ENCODE measurements around the gene MTMR1.

MTMR1 gene

GRCh38 chrX:150692831-150693724 is at the start of gene MTMR1:
Gene MTMR1, plus strand, starts transcription at chrX:150693396. Its CDS starts 135 bp downstream, at chrX:150693531.
- DNase-seq, result peak; percentile 49

GRCh38 chrX:150643958-150644357 is 49.2 kb upstream of the MTMR1 start:
- DNase-seq, result no peak

GRCh38 chrX:150644422-150644821 is 48.8 kb upstream of the MTMR1 start:
- peak; percentile 70 for DNase-seq

- no peak for DNase-seq
Measured at GRCh38 chrX:150647331-150647730, 45.9 kb upstream of the MTMR1 start.

GRCh38 chrX:150648296-150648940 is 44.8 kb upstream of the MTMR1 start:
- no peak for DNase-seq

GRCh38 chrX:150649096-150649870 is 43.9 kb upstream of the MTMR1 start:
- no peak for DNase-seq

- DNase-seq, result no peak
Measured at GRCh38 chrX:150651906-150652305, 41.3 kb upstream of the MTMR1 start.

- DNase-seq, result no peak
Measured at GRCh38 chrX:150655788-150656187, 37.4 kb upstream of the MTMR1 start.

GRCh38 chrX:150663073-150663472 is 30.1 kb upstream of the MTMR1 start:
- no peak for DNase-seq

- DNase-seq, result peak; percentile 18
Measured at GRCh38 chrX:150664290-150664689, 28.9 kb upstream of the MTMR1 start.

GRCh38 chrX:150676221-150676620 is 17.0 kb upstream of the MTMR1 start:
- no peak for DNase-seq

GRCh38 chrX:150680974-150681373 is 12.2 kb upstream of the MTMR1 start:
- DNase-seq, result peak; percentile 44

- no peak for DNase-seq
Measured at GRCh38 chrX:150683112-150683511, 10.1 kb upstream of the MTMR1 start.

GRCh38 chrX:150683536-150684146 is 9.6 kb upstream of the MTMR1 start:
- peak; percentile 81 for DNase-seq

- DNase-seq, result no peak
Measured at GRCh38 chrX:150688911-150689451, 4.2 kb upstream of the MTMR1 start.

- no peak for DNase-seq
Measured at GRCh38 chrX:150690126-150690525, 3.1 kb upstream of the MTMR1 start.

GRCh38 chrX:150692296-150692695 is 900 bp upstream of the MTMR1 start:
- peak; percentile 5 for DNase-seq

- DNase-seq, result peak; percentile 70
Measured at GRCh38 chrX:150693725-150694574, 754 bp downstream of the MTMR1 start.

GRCh38 chrX:150694738-150695410 is 1.7 kb downstream of the MTMR1 start:
- peak; percentile 37 for DNase-seq

- DNase-seq, result peak; percentile 33
Measured at GRCh38 chrX:150696331-150696730, 3.1 kb downstream of the MTMR1 start.

GRCh38 chrX:150696866-150697265 is 3.7 kb downstream of the MTMR1 start:
- DNase-seq, result peak; percentile 52
